ENCODE results near the gene CD72.
"Not testable (repeated sequence)": the region's sequence is repeated elsewhere in the genome, so short reads cannot be mapped to it uniquely, and the experiment has no call there.

Gene CD72

DNA sequence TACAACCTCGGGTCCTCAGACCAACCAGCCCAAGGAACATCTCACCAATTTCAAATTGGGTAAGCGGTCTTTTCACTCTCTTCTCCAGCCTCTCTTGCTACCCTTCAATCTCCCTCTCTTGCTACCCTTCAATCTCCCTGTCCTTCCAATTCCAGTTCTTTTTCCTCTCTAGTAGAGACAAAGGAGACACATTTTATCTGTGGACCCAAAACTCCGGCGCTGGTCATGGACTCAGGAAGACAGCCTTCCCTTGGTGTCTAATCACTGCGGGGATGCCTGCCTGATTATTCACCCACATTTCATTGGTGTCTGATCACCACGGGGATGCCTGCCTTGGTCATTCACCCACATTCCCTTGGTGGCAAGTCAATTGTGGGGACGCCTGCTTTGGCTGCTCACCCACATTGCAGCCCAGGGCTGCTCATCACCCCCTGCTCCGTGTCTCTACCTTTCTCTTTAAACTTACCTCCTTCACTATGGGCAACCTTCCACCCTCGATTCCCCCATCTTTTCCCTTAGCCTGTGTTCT, 19.3 kb upstream of the CD72 start:
- H3K9me3 ChIP-seq (ENCODE audit: control insufficient read depth, low read length); H3K27ac ChIP-seq (ENCODE audit: insufficient read depth, low read depth, low read length, poor library complexity, severe bottlenecking); H3K27me3 ChIP-seq (ENCODE audit: control insufficient read depth, insufficient read depth, low read length, poor library complexity, severe bottlenecking); H3K4me1 ChIP-seq (ENCODE audit: control insufficient read depth, insufficient read depth, low read length); H3K4me3 ChIP-seq (ENCODE audit: insufficient read depth, low read depth, low read length); H3K36me3 ChIP-seq (ENCODE audit: control insufficient read depth, insufficient read depth, low read length): not testable (repeated sequence)
- WGBS, 2 experiments = 93 to 94% methylated on average over 9 of the region's 9 CpGs

DNA sequence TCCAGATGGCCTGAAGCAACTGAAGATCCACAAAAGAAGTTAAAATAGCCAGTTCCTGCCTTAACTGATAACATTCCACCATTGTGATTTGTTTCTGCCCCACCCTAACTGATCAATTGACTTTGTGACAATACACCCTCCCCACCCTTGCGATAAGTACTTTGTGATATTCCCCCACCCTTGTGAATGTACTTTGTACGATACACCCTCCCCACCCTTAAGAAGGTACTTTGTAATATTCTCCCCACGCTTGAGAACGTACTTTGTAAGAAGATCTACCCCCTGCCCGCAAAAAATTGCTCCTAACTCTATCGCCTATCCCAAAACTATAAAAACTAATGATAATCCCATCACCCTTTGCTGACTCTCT, 18.6 kb upstream of the CD72 start:
- H3K4me3 ChIP-seq (ENCODE audit: insufficient read depth, low read depth, low read length); H3K27me3 ChIP-seq (ENCODE audit: control insufficient read depth, insufficient read depth, low read length, poor library complexity, severe bottlenecking); H3K27ac ChIP-seq (ENCODE audit: insufficient read depth, low read depth, low read length, poor library complexity, severe bottlenecking); H3K4me1 ChIP-seq (ENCODE audit: control insufficient read depth, insufficient read depth, low read length); H3K36me3 ChIP-seq (ENCODE audit: control insufficient read depth, insufficient read depth, low read length); H3K9me3 ChIP-seq (ENCODE audit: control insufficient read depth, low read length): not testable (repeated sequence)
- 94% methylated on average over 6 of the region's 6 CpGs for WGBS, 2 experiments

DNA sequence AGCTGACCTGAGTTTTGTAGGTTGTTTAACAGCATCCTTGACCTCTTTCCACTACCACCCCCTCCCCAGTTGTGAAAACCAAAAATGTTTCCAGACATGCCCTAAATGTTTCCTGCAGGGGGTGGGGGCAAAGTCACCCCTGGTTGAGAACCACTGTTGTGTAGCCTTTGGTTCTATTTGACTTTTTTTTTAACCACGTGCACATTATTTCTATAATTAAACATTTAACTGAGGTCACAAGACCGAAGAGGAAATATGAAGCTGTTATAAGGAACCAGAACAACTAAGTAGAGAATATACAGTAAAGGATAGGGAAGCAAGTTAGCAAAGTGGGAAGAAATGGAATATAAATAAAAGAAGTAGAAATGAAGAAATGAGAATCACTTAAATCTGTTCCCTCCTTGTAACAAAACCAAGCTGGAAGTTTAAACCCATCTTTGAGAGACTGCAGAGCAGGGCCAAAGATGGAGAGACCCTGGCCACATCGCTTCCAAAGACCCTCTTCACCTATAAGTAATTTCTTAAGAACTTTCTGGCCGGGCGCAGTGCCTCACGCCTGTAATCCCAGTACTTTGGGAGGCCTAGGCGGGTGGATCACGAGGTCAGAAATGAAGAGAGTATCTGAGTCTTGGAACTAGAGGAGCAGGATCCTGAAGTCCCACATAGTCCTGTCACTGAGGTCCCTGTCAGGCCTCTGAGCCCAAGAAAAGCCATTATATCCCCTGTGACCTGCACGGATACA, 18.1 kb upstream of the CD72 start:
- Histone ChIP-seq H3K9me3 (ENCODE audit: control insufficient read depth, low read length) (no peaks in the 10 kb centered on the region), H3K36me3 (ENCODE audit: control insufficient read depth, insufficient read depth, low read length) (no peaks in the 10 kb centered on the region), H3K27me3 (ENCODE audit: control insufficient read depth, insufficient read depth, low read length, poor library complexity, severe bottlenecking) (no peaks in the 10 kb centered on the region), H3K27ac (ENCODE audit: insufficient read depth, low read depth, low read length, poor library complexity, severe bottlenecking) (no peak overlapping the region), H3K4me3 (ENCODE audit: insufficient read depth, low read depth, low read length) (no peak overlapping the region), H3K4me1 (ENCODE audit: control insufficient read depth, insufficient read depth, low read length) (no peaks in the 10 kb centered on the region)
- 93 to 94% methylated on average over 7 to 9 of the region's 9 CpGs for WGBS, 2 experiments

DNA sequence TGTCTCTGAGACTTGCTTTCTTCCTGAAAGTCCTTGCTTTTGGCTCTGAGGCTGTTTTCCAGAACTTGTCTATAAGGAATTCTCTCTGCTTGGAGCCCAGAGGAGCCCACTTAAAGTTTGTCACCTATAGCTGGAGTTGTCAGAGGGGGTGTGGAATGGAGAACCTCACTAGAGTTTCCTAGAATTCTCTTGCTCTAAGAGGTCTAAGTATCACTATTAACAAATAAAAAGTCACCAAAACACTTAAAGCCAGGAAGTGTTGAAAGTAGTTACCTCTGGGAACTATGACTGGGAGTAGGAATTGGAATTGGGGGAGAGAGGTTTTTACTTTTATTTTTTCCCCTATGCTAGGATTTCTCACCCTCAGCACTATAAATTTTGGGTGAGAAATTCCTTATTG, 17.5 kb upstream of the CD72 start:
- no peaks in the 10 kb centered on the region for H3K9me3 ChIP-seq (ENCODE audit: control insufficient read depth, low read length)
- no peaks in the 10 kb centered on the region for H3K36me3 ChIP-seq (ENCODE audit: control insufficient read depth, insufficient read depth, low read length)
- no peaks in the 10 kb centered on the region for H3K27me3 ChIP-seq (ENCODE audit: control insufficient read depth, insufficient read depth, low read length, poor library complexity, severe bottlenecking)
- no peaks in the 10 kb centered on the region for H3K4me1 ChIP-seq (ENCODE audit: control insufficient read depth, insufficient read depth, low read length)
- H3K4me3 ChIP-seq (ENCODE audit: insufficient read depth, low read depth, low read length) = no peak overlapping the region
- H3K27ac ChIP-seq (ENCODE audit: insufficient read depth, low read depth, low read length, poor library complexity, severe bottlenecking) = no peak overlapping the region

DNA sequence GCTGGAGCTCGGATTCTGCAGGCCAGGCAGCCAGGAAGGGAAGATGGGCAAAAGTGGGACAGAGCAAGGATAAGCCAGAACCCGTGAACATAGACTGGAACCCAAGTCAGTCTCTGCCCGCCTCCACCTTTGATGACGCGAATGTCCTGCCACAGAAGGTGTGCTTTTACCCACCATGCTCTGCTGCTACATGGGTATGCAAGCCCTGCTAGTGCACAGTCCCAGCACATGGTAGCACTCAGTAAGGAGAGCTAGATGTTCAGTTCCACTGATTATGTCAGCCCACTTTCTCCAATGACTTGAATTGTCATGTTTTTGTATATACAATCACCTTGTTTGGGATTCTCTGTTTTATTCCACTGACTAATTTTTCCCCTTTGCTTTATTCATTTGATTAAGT, 11.4 kb upstream of the CD72 start:
- no peaks in the 10 kb centered on the region for H3K27me3 ChIP-seq (ENCODE audit: control insufficient read depth, insufficient read depth, low read length, poor library complexity, severe bottlenecking)
- no peaks in the 10 kb centered on the region for H3K9me3 ChIP-seq (ENCODE audit: control insufficient read depth, low read length)
- WGBS, 2 experiments = 91 to 93% methylated on average over 5 of the region's 5 CpGs
- no peak overlapping the region for H3K27ac ChIP-seq (ENCODE audit: insufficient read depth, low read depth, low read length, poor library complexity, severe bottlenecking)
- H3K36me3 ChIP-seq (ENCODE audit: control insufficient read depth, insufficient read depth, low read length) = no peaks in the 10 kb centered on the region
- H3K4me1 ChIP-seq (ENCODE audit: control insufficient read depth, insufficient read depth, low read length) = no peaks in the 10 kb centered on the region
- no peak overlapping the region for H3K4me3 ChIP-seq (ENCODE audit: insufficient read depth, low read depth, low read length)

DNA sequence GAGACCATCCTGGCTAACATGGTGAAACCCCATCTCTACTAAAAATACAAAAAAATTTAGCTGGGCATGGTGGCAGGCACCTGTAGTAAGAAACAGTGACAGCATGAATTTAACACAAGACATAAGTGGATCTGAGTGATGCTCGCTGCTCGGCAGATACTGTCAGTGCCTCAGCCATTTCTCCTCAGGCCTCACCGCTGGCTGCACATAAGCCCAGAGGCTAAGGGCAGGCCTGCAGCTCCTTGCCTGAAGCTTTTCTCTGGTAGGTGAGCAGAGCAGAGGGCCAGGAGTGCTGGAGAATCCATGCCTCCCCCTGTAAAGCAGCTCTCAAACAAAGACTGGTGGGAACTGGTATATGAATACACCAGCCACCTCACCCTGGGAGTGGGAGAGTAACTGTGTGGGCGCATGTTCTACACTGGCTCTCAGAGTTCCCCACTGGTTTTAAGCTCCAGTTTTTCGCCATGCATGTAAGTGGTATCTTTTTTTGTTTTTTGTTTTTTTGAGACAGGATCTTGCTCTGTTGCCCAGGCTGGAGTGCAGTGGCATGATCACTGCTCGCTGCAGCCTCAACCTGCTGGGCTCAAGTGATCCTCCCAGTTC, 10.3 kb upstream of the CD72 start:
- Histone ChIP-seq H3K4me1 (ENCODE audit: control insufficient read depth, insufficient read depth, low read length) (no peaks in the 10 kb centered on the region), H3K27me3 (ENCODE audit: control insufficient read depth, insufficient read depth, low read length, poor library complexity, severe bottlenecking) (no peaks in the 10 kb centered on the region), H3K4me3 (ENCODE audit: insufficient read depth, low read depth, low read length) (no peak overlapping the region), H3K36me3 (ENCODE audit: control insufficient read depth, insufficient read depth, low read length) (no peaks in the 10 kb centered on the region), H3K9me3 (ENCODE audit: control insufficient read depth, low read length) (no peaks in the 10 kb centered on the region), H3K27ac (ENCODE audit: insufficient read depth, low read depth, low read length, poor library complexity, severe bottlenecking) (no peak overlapping the region)
- 92 to 96% methylated on average over 6 of the region's 6 CpGs for WGBS, 2 experiments

DNA sequence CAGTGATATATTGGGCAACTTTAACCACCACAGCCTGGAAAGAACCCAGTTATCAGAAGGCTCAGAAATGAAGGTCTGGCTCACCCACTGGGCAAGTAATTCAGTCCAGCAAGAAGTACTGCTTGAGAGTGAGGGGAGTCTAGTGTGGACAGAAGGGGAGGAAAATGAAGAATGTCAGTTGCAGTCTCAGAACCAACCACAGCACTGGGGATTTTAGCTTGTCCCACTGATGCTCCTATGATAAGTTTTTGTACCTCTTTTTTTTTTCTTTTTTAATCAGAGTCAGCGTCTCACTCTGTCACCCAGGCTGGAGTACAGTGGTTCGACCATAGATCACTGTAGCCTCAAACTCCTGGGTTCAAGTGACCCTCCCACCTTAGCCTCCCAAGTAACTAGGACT, 9.4 kb upstream of the CD72 start:
- Histone ChIP-seq H3K27me3 (ENCODE audit: control insufficient read depth, insufficient read depth, low read length, poor library complexity, severe bottlenecking) (no peaks in the 10 kb centered on the region), H3K27ac (ENCODE audit: insufficient read depth, low read depth, low read length, poor library complexity, severe bottlenecking) (no peak overlapping the region), H3K4me1 (ENCODE audit: control insufficient read depth, insufficient read depth, low read length) (no peaks in the 10 kb centered on the region), H3K36me3 (ENCODE audit: control insufficient read depth, insufficient read depth, low read length) (no peaks in the 10 kb centered on the region), H3K9me3 (ENCODE audit: control insufficient read depth, low read length) (no peaks in the 10 kb centered on the region), H3K4me3 (ENCODE audit: insufficient read depth, low read depth, low read length) (no peak overlapping the region)
- 90 to 95% methylated on average over 2 of the region's 2 CpGs for WGBS, 2 experiments

DNA sequence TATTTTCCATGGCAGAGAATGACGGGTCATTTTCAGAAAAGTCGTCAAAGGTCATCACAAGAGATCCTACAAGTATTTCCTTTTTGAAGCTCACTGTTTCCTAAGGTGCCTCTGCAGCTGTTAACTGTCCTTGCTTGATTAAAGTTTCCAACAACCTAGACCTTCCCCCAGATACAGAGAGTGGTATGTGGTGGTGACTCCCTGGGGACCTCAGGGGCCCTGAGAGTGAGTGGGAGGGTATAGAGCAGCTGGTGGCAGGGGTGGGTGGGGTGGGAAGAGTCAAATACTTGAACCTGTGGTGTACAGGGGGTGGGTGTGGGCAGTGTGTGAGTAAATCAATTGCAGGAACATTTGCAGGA, 1.6 kb upstream of the CD72 start:
- H3K27me3 ChIP-seq (ENCODE audit: control insufficient read depth, insufficient read depth, low read length, poor library complexity, severe bottlenecking) = peaks cover 35% of the 10 kb centered on the region
- H3K36me3 ChIP-seq (ENCODE audit: control insufficient read depth, insufficient read depth, low read length) = no peaks in the 10 kb centered on the region
- no peak overlapping the region for H3K4me3 ChIP-seq (ENCODE audit: insufficient read depth, low read depth, low read length)
- H3K9me3 ChIP-seq (ENCODE audit: control insufficient read depth, low read length) = no peaks in the 10 kb centered on the region
- 86 to 90% methylated on average over 2 of the region's 2 CpGs for WGBS, 2 experiments
- no peak overlapping the region for H3K27ac ChIP-seq (ENCODE audit: insufficient read depth, low read depth, low read length, poor library complexity, severe bottlenecking)
- no peaks in the 10 kb centered on the region for H3K4me1 ChIP-seq (ENCODE audit: control insufficient read depth, insufficient read depth, low read length)

DNA sequence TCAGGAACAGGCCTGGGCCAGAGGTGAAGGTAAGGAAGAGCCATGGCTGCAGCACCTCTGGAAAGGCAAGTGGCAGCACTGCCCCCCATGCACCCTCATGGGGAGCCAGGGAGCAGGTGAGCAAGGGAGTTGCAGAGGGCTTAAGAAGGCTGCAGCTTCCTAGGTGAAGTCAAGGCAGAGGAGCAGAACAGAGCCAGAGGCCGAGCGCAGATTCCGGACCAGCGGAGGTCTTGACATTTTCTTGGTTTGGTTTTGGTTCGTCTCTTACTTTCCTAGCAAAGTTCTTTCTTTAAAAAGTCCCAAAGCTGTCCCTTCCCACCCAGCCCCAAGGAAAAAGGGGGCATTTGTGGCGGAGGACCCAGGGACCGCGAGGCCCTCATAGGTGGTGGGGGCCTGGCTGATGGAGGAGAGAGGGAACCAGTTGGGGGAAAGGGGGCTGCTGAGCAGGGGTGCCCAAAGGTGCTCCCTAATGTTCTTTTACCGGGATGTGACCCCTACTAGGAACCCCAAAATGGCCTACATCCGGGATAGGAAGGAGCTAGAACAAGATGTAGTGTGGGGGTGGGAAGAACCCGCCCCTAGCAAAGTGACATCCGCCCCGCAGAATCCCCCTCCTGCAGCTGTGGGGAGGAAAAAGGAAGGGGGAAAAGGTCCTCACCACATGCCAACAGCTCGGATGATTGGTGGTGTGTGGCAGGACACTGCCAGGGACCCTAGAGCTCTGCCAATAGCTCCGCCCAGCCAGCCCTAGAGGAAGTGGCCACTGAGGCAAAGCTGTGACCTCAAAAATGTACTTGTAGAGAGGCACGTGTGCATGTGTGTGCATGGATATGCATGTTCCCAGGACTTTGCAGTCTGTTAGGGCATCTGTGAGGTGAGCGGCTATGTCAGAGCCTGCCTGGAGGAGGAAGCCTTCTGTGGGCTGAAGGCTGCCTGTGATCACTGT, 914 bp upstream of the CD72 start:
- WGBS, 2 experiments = 94 to 95% methylated on average over 17 of the region's 17 CpGs
- H3K36me3 ChIP-seq (ENCODE audit: control insufficient read depth, insufficient read depth, low read length) = no peaks in the 10 kb centered on the region
- H3K27me3 ChIP-seq (ENCODE audit: control insufficient read depth, insufficient read depth, low read length, poor library complexity, severe bottlenecking) = peaks cover 39% of the 10 kb centered on the region
- H3K4me1 ChIP-seq (ENCODE audit: control insufficient read depth, insufficient read depth, low read length) = no peaks in the 10 kb centered on the region
- no peak overlapping the region for H3K27ac ChIP-seq (ENCODE audit: insufficient read depth, low read depth, low read length, poor library complexity, severe bottlenecking)
- H3K4me3 ChIP-seq (ENCODE audit: insufficient read depth, low read depth, low read length) = no peak overlapping the region
- H3K9me3 ChIP-seq (ENCODE audit: control insufficient read depth, low read length) = no peaks in the 10 kb centered on the region

DNA sequence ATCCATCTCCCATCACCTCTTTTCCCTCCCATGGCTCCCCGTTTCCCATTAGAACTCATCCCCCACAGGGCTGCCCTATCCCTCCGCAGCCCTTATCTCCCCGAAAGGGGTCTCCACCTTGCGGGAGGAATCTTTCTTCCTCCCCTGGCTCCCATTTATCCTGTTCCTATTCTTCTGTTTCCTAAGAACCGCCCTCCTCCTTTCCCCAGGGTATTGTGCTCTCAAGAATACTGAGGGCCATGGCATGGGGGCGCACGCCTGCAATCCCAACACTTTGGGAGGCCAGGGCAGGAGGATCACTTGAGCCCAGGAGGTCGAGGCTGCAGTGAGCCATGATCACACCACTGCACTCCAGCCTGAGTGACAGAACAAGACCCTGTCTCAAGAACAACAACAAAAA, 665 bp downstream of the CD72 start:
- H3K9me3 ChIP-seq (ENCODE audit: control insufficient read depth, low read length) = no peaks in the 10 kb centered on the region
- WGBS, 2 experiments = 77 to 79% methylated on average over 8 of the region's 8 CpGs
- no peaks in the 10 kb centered on the region for H3K36me3 ChIP-seq (ENCODE audit: control insufficient read depth, insufficient read depth, low read length)
- no peaks in the 10 kb centered on the region for H3K4me1 ChIP-seq (ENCODE audit: control insufficient read depth, insufficient read depth, low read length)
- H3K4me3 ChIP-seq (ENCODE audit: insufficient read depth, low read depth, low read length) = no peak overlapping the region
- H3K27me3 ChIP-seq (ENCODE audit: control insufficient read depth, insufficient read depth, low read length, poor library complexity, severe bottlenecking) = peaks cover 45% of the 10 kb centered on the region
- no peak overlapping the region for H3K27ac ChIP-seq (ENCODE audit: insufficient read depth, low read depth, low read length, poor library complexity, severe bottlenecking)
